SK-N-MC (cell line): ENCODE data around the gene SMAD6.

ENCODE experiments used
- EZH2 ChIP-seq: fragments of 200-600 bp; sonication (generic); IDR thresholded peaks from one replicate; pipeline ENCODE4 v1.6.1; 2017; ENCODE audit warnings: antibody characterized with exemption
- POLR2AphosphoS5 ChIP-seq: IDR thresholded peaks from 2 replicates; pipeline ENCODE4 v1.6.1; 2012; ENCODE audit warnings: mild to moderate bottlenecking, low read depth, low read length, borderline replicate concordance

GRCh38 chr15:66726386-66726785, 24.4 kb downstream of the SMAD6 start:
- TF ChIP-seq EZH2 (no peak), POLR2AphosphoS5 (no peak)
